Stimulated activated memory B cell treated with anti-CD40 and anti-IgM and Interleukin-4, amounts not matched to agents 10 μg/mL and 1 μg/mL and 100 μg/mL, for 72 hours (primary cell): ENCODE measurements around the gene AVPR1B.

Experiments used
- ATAC-seq: fragments of 150-1000 bp; cut with Tn5 transposase; 2 replicates; pipeline ENCODE4 v1.10.0; 2021
- H3K27ac Mint-ChIP-seq: one replicate; pipeline ENCODE4 v1.8.0; 2022; ENCODE audit warnings: mild to moderate bottlenecking, mixed read lengths
- H3K27me3 Mint-ChIP-seq: one replicate; pipeline ENCODE4 v1.8.0; 2022; ENCODE audit warnings: mixed read lengths
- H3K36me3 Mint-ChIP-seq: one replicate; pipeline ENCODE4 v1.8.0; 2022; ENCODE audit warnings: mixed read lengths
- H3K4me1 Mint-ChIP-seq: one replicate; pipeline ENCODE4 v1.8.0; 2022; ENCODE audit warnings: mixed read lengths
- H3K4me3 Mint-ChIP-seq: one replicate; pipeline ENCODE4 v1.8.0; 2022; ENCODE audit warnings: mild to moderate bottlenecking, moderate library complexity, mixed read lengths
- H3K9me3 Mint-ChIP-seq: one replicate; pipeline ENCODE4 v1.8.0; 2022; ENCODE audit warnings: mixed read lengths

The AVPR1B gene, protein sequence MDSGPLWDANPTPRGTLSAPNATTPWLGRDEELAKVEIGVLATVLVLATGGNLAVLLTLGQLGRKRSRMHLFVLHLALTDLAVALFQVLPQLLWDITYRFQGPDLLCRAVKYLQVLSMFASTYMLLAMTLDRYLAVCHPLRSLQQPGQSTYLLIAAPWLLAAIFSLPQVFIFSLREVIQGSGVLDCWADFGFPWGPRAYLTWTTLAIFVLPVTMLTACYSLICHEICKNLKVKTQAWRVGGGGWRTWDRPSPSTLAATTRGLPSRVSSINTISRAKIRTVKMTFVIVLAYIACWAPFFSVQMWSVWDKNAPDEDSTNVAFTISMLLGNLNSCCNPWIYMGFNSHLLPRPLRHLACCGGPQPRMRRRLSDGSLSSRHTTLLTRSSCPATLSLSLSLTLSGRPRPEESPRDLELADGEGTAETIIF

DNA sequence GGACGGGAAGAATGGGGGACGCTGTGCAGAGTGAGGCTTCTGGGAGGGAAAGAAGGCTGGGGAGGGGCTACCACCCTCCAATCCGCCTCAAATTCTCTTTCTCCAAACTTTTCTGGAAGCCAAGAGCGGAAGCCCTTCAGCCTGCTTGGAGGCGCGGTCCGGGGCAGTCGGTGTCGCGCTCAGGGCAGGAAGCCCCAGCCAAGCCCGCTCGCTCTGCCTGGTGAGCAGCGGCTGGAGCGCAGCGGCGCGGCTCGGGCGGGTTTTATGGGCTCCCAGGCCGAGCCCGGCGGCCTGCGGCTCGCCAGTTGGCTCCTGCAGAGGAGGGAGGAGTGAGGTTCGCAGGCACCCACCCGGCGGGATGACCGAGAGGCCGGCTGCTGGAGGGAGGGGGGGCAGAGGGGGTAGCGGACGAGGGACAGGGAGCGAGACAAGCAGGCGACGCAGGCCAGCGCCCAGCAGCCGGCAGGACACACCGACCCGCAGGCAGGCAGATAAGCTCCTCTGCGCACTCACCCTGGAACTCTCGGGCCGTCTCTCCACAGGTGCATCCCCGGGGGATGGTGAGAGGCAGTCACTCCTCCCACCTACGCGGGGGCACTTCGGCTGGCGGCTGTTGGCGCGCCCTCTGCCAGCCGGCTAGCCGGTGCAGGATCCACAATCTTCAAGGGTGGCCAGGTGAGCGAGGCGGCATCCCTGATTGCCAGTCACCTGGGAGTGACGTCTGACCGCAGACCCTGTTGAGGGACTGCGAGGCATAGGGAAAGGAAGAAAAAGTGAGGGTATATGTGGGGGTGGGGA lies at the start of gene AVPR1B:
Gene AVPR1B (minus strand): TSS at position 238 of the 798 bp plus-strand sequence. CDS start 498 bp downstream, outside the sequence.
- H3K27me3 Mint-ChIP-seq: peaks cover 50% of the 10 kb centered on the region
- peaks cover 9% of the 10 kb centered on the region for H3K36me3 Mint-ChIP-seq
- H3K4me1 Mint-ChIP-seq: peaks cover 19% of the 10 kb centered on the region
- peak; percentile 82 for ATAC-seq
- peak within 1 kb of the TSS; percentile 58 for H3K27ac Mint-ChIP-seq
- H3K4me3 Mint-ChIP-seq: peak within 1 kb of the TSS; percentile 73
- peaks cover 8% of the 10 kb centered on the region for H3K9me3 Mint-ChIP-seq

DNA sequence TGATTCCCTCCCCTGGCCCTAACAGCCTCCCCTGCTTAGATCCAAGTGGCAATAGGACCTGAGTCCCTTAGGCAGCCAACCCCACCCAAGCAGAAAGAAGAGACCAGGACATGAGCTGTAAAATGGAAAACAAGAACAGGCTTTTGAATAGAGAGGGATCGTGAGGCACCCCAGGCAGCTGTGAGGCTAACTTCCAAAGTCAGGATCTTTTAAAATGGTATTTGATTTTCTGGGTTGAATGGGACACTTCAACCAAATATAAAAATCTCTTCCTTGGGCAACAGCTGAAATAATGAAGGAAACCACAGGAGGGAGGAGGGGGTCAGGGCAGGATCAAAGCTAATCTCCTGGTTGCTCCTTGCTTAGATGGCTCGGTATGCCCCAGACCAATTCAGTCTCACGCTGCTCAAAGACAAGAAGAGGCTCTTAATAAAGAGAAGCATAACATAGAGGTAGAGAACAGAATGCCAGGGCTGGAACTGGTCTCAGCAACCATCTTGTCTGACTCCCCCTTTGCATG lies 28.6 kb upstream of the AVPR1B start:
- Mint-ChIP-seq H3K9me3 (peaks cover 4% of the 10 kb centered on the region), H3K27ac (no peak overlapping the region), H3K36me3 (no peaks in the 10 kb centered on the region), H3K4me1 (no peaks in the 10 kb centered on the region), H3K27me3 (peaks cover 23% of the 10 kb centered on the region), H3K4me3 (no peak overlapping the region)
- ATAC-seq: no peak

DNA sequence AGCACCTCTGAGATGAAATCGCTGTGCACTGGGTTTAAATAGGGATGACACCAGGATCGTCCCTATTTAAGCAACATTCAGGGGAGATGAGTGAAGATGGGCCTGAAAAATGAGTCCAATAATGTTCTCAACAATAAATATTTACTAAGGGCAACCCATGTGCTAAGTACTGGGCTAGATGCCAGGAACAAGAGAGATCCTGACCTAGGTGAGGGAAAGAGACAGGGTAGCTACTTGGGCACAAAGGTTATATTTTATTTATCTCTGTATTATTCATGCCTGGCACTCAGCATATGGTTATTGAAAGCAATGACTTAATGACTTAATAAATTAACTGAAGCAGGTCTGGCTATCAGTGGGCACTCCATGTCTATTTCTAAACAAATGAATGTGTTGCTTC lies 27.4 kb upstream of the AVPR1B start:
- Mint-ChIP-seq H3K27ac (no peak overlapping the region), H3K4me1 (no peaks in the 10 kb centered on the region), H3K36me3 (no peaks in the 10 kb centered on the region), H3K27me3 (peaks cover 35% of the 10 kb centered on the region), H3K9me3 (peaks cover 4% of the 10 kb centered on the region), H3K4me3 (no peak overlapping the region)
- no peak for ATAC-seq

DNA sequence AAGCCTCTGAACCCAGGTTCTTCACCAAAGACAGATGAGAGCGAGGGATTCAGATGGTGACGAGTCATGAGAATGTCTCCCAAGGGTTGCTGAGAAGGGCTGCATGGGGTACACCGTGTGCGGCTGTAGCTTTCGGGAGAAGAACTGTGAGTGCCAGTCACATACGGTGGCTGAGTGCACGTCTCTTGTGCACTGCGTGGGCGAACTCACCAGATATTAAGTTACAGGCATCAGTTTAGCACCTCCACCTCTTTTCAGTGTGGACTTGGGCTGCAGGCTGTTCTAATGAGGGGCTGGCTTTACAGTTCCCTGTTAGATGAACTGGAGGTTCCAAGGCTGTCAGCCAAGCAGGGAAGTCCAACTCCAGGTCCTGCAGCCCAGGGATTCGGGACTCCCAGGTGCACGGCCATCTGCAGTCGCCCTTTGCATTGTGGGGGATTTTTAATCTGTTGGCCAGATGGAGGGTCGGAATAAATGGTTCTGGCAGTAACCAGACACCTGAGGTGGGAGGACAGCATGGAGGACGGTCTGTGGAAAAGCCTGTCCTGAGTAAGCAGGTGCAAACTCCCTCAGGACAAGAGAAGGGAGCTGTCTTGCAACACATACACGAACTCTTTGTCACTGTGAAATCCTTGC lies 26.5 kb upstream of the AVPR1B start:
- no peak for ATAC-seq
- Mint-ChIP-seq H3K27ac (no peak overlapping the region), H3K4me3 (no peak overlapping the region), H3K36me3 (no peaks in the 10 kb centered on the region), H3K4me1 (no peaks in the 10 kb centered on the region), H3K27me3 (peaks cover 44% of the 10 kb centered on the region), H3K9me3 (peaks cover 4% of the 10 kb centered on the region)

DNA sequence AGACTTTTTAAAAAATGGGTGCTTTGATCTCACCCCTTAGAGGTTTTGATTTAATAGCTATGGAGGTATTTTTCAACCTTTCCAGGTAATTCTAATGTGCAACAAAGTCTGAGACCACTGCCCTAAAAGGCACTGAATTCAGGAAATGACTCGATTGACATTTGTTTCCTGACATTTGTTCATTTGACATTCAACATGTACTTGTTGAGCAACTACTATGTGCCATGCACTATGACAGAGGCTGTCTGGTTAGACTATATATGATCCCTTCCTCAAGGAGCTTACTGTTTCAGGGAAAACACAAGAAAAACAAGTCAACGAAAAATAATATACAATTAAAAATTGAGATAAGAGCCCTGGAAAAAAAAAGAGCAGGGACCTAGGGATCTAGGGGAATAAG lies 25.6 kb upstream of the AVPR1B start:
- ATAC-seq: no peak
- Mint-ChIP-seq H3K4me1 (no peaks in the 10 kb centered on the region), H3K4me3 (no peak overlapping the region), H3K27me3 (peaks cover 52% of the 10 kb centered on the region), H3K9me3 (no peaks in the 10 kb centered on the region), H3K36me3 (no peaks in the 10 kb centered on the region), H3K27ac (no peak overlapping the region)

DNA sequence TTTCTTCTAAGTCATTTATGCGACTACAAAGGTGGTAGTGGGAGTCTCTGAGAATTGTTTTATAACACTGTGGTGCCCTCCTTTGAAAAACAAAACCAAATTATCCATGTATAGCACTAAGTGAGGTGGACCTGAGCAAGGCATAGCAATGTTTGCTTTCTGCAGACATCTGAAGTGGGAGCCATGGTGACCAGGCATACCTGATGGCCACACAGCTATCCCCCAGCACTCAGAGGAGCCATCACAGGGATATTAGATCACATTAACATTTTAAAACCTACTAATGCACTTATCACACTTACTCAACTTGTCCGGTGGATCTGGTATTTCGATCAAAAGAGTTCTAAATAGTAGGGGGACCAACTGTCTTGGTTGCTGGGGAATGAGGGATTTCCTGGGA lies 24.8 kb upstream of the AVPR1B start:
- no peak overlapping the region for H3K27ac Mint-ChIP-seq
- ATAC-seq: no peak
- peaks cover 52% of the 10 kb centered on the region for H3K27me3 Mint-ChIP-seq
- no peaks in the 10 kb centered on the region for H3K4me1 Mint-ChIP-seq
- no peaks in the 10 kb centered on the region for H3K9me3 Mint-ChIP-seq
- no peak overlapping the region for H3K4me3 Mint-ChIP-seq
- no peaks in the 10 kb centered on the region for H3K36me3 Mint-ChIP-seq

DNA sequence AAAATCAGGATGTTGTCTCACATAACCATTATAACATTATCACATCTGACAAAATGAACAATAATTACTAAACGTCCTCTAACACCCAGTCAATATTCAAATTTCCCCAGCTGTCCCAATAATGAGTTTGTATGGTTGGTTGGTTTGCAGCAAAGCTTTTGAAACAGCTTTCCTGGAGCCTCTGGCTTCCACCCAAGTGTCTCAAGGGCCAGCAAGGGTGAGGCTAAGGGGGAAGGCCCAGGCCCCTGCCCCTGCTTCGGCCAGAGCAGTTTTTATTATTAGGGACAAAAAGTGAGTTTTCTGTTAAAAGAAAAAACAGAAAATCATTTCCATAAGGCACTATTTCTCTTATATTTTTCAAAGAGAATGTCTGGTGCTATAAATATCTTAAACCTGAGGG lies 19.1 kb upstream of the AVPR1B start:
- Mint-ChIP-seq H3K9me3 (no peaks in the 10 kb centered on the region), H3K27me3 (peaks cover 32% of the 10 kb centered on the region), H3K36me3 (no peaks in the 10 kb centered on the region), H3K27ac (no peak overlapping the region), H3K4me3 (no peak overlapping the region), H3K4me1 (peaks cover 13% of the 10 kb centered on the region)
- no peak for ATAC-seq

DNA sequence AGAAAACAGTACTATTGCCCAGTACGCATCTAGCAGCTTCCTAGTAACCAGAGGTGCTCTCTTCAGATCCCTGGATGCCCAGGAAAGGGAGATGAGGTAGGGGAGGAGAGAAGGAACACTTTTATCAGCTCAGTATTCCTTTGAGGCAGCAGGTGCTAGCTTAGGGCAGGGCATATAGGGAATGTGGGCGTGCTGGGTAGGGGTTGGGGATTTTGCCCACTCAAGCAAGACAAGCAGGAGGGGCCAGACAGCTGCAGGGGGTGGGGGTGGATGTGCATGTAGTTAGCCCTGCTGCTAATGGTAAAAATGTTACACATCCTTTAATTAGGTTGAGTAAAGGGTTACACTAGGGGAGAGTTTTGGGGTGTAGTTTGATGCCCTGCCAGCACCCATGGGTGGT lies 18.1 kb upstream of the AVPR1B start:
- Mint-ChIP-seq H3K4me3 (no peak overlapping the region), H3K4me1 (peaks cover 13% of the 10 kb centered on the region), H3K9me3 (no peaks in the 10 kb centered on the region), H3K27ac (no peak overlapping the region), H3K36me3 (no peaks in the 10 kb centered on the region), H3K27me3 (peaks cover 32% of the 10 kb centered on the region)
- peak; percentile 12 for ATAC-seq

DNA sequence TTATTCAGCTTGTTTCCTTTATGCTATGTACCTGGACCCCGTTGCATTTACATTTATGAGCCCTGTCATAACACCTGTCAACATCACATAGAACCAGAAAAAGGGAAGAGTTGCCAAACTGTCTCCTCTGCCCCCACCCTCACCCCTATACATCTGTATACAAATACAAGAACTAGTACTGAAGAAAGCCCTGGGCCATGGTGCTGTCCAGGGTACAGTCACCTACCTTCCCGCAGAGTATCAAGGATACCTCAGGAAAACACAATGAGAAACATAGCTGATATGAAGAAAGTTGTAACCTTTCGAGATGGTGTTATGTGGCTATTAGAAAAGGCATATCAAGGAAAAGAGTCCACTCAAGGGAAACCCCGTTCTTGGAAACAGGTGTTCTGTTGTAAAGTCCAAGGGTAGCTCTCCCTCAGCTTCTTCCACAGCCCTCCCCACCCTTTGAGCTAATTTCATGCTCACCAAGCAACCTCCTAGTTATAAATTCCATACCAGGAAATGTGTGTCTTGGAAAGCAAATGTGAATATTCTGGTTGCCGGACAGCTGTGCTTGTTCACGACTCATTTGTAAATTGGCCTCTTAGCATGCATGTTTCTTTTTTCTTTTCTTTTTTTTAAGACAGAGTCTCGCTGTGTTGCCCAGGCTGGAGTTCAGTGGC lies 16.7 kb upstream of the AVPR1B start:
- H3K4me3 Mint-ChIP-seq: no peak overlapping the region
- peaks cover 21% of the 10 kb centered on the region for H3K27me3 Mint-ChIP-seq
- no peak overlapping the region for H3K27ac Mint-ChIP-seq
- H3K9me3 Mint-ChIP-seq: no peaks in the 10 kb centered on the region
- no peak for ATAC-seq
- no peaks in the 10 kb centered on the region for H3K36me3 Mint-ChIP-seq
- peaks cover 13% of the 10 kb centered on the region for H3K4me1 Mint-ChIP-seq

DNA sequence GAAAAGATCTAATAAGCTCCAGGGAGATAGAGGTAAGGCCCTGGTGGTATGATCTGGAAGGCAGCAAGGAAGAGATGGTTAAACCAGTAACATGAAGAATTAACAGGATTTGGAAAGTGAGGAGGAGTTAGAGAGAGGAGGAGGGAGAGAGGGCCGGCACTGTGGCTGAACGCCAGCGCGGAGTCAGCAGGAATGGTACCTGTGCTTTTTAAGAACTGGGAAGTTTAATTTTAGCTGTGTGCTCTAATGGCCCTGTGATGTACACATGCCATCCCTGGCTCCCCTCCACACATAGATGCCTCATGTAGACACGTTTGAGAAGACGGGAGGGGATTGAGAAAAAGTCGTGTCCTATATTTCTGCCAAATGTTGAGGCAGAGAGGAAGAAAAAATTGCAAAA lies 13.8 kb upstream of the AVPR1B start:
- Mint-ChIP-seq H3K27ac (no peak overlapping the region), H3K4me3 (no peak overlapping the region), H3K4me1 (peaks cover 13% of the 10 kb centered on the region), H3K36me3 (no peaks in the 10 kb centered on the region), H3K27me3 (peaks cover 29% of the 10 kb centered on the region), H3K9me3 (no peaks in the 10 kb centered on the region)
- no peak for ATAC-seq

DNA sequence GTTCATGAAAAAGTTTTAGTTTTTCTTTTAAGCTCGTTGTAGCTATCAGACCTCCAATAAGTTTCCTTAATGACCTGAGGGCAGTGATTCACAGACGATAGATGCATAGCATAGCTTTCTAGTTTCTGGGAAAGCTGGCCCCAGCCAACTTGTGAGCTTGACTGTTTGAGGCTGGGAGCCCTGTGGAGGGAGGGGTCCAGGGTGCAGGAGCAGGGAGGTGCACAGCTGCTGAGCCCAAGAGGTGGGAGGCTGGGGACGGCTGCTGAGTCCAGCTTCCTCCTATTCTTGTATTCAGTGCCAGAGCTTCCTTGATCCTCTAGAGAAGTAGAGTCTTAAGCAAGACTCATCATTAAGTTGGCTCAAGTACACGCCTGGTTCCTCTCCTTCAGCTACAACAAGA lies 11.0 kb upstream of the AVPR1B start:
- Mint-ChIP-seq H3K36me3 (no peaks in the 10 kb centered on the region), H3K27ac (no peak overlapping the region), H3K27me3 (peaks cover 38% of the 10 kb centered on the region), H3K4me1 (no peaks in the 10 kb centered on the region), H3K4me3 (no peak overlapping the region), H3K9me3 (no peaks in the 10 kb centered on the region)
- no peak for ATAC-seq

DNA sequence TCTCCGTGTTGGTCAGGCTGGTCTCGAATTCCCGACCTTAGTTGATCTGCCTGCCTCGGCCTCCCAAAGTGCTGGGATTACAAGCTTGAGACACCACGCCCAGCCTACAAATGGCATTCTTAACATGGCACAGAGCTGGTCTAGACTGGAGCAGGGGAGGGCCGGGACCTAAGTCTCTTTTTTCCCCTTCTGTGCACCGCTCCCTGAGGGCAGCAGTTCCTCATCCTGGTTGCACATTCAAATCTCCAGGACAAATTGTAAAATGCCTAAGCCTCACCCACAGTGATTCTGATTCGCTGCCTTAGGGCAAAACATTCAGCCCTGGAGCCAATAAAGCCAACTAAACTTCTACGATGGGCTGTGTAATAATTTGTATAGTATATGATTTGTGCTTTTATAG lies 10.1 kb upstream of the AVPR1B start:
- Mint-ChIP-seq H3K4me3 (no peak overlapping the region), H3K27me3 (peaks cover 38% of the 10 kb centered on the region), H3K27ac (no peak overlapping the region), H3K9me3 (no peaks in the 10 kb centered on the region), H3K4me1 (no peaks in the 10 kb centered on the region), H3K36me3 (no peaks in the 10 kb centered on the region)
- ATAC-seq: no peak

DNA sequence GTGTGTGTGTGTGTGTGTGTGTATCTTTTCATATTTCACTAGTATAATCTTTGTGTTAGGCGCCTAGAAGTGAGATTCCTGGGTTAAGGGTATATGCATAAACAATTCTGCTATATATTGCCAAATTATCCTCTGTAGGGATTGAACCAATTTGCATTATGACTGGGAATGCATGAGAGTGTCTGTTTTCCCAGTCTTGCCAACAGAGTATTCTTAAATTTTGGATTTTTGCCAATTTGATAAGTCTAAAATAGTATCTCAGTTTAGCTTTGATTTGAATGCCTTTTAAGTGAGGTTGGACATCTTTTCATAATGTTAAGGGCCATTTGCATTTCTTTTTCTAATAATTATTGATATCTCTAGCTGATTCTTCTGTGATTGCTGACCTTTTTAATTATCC lies 8.2 kb upstream of the AVPR1B start:
- no peak overlapping the region for H3K4me3 Mint-ChIP-seq
- H3K27me3 Mint-ChIP-seq: peaks cover 42% of the 10 kb centered on the region
- no peak for ATAC-seq
- no peak overlapping the region for H3K27ac Mint-ChIP-seq
- peaks cover 8% of the 10 kb centered on the region for H3K9me3 Mint-ChIP-seq
- no peaks in the 10 kb centered on the region for H3K4me1 Mint-ChIP-seq
- peaks cover 9% of the 10 kb centered on the region for H3K36me3 Mint-ChIP-seq

DNA sequence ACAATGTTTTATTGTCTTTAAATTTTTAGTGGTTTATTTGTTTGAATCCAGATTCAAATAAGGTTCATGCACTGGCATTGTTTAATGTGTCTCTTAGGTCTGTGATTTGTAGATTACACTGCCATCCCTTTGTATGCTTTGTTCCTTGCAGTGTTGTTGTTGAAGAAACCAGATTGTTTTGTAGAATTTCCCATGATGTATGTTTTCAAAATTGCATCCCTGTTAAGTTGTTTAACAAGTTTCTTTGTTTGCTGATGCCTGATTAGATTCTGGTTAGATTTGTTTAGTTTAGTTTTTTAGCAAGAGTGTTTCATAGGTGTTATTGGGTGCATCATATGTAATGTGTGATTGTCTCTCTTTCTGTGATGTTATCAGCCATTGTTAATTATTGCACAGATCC lies 5.5 kb upstream of the AVPR1B start:
- H3K9me3 Mint-ChIP-seq: peaks cover 8% of the 10 kb centered on the region
- H3K27me3 Mint-ChIP-seq: peaks cover 51% of the 10 kb centered on the region
- ATAC-seq: no peak
- peaks cover 7% of the 10 kb centered on the region for H3K4me1 Mint-ChIP-seq
- peaks cover 9% of the 10 kb centered on the region for H3K36me3 Mint-ChIP-seq
- H3K4me3 Mint-ChIP-seq: no peak overlapping the region
- H3K27ac Mint-ChIP-seq: no peak overlapping the region

DNA sequence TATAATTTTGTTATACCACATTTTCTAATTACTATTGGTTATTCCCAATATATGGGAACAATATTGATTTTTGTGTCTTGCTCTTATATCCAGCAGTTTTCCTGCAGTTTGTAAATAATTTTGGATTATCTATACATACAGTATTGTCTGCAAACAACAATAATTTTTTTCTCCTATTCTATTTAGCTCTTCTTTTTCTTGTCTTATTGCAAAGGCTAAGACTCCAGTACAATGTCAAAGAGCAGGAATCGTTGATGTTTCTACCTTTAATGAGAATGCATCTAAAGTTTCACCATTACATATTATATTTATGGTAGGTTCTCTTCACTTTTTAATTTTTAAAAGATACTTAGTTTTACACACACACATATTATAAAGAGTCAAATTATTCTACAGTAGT lies 4.1 kb upstream of the AVPR1B start:
- Mint-ChIP-seq H3K9me3 (peaks cover 8% of the 10 kb centered on the region), H3K4me1 (peaks cover 19% of the 10 kb centered on the region)

More for the DNA sequence above, 4.1 kb upstream of the AVPR1B start:
- Mint-ChIP-seq H3K27ac (no peak overlapping the region), H3K27me3 (peaks cover 59% of the 10 kb centered on the region), H3K4me3 (no peak overlapping the region), H3K36me3 (peaks cover 9% of the 10 kb centered on the region)
- ATAC-seq: no peak
